GM23248 (cell line): ENCODE data around the gene KRTDAP. TPM values are rescaled to one million over a fixed set of nuclear protein-coding genes. Genes with fewer than 3 reads are reported as not detected.

ENCODE experiments used
- DNase-seq: peaks from one replicate; pipeline ENCODE4 v3.0.0-alpha.2; 2015
- H2AFZ ChIP-seq: fragments of 200-600 bp; sonication (generic); 2 replicates; pipeline ENCODE4 v1.6.1; 2016; ENCODE audit warnings: antibody characterized with exemption
- H3F3A ChIP-seq: fragments of 200-600 bp; sonication (generic); 2 replicates; pipeline ENCODE4 v1.6.1; 2016; ENCODE audit warnings: mild to moderate bottlenecking, antibody characterized with exemption, mixed run types; ENCODE audit not compliant: insufficient read depth
- H3K27ac ChIP-seq: fragments of 200-600 bp; sonication (generic); 2 replicates; pipeline ENCODE4 v1.5.1; 2016; ENCODE audit warnings: mild to moderate bottlenecking
- H3K27me3 ChIP-seq: fragments of 200-600 bp; sonication (generic); replicated peaks from 2 replicates; pipeline ENCODE4 v1.6.1; 2016; ENCODE audit warnings: mild to moderate bottlenecking; ENCODE audit not compliant: insufficient read depth
- H3K36me3 ChIP-seq: fragments of 200-600 bp; sonication (generic); 2 replicates; pipeline ENCODE4 v1.6.1; 2016; ENCODE audit warnings: low read depth, mild to moderate bottlenecking
- H3K4me1 ChIP-seq: fragments of 200-600 bp; sonication (generic); 2 replicates; pipeline ENCODE4 v1.6.1; 2016; ENCODE audit warnings: mild to moderate bottlenecking; ENCODE audit not compliant: insufficient read depth
- H3K4me2 ChIP-seq: fragments of 200-600 bp; sonication (generic); one replicate; pipeline ENCODE4 v1.6.1; 2016; ENCODE audit warnings: mild to moderate bottlenecking; ENCODE audit not compliant: unreplicated experiment
- H3K4me3 ChIP-seq: fragments of 200-600 bp; sonication (generic); 2 replicates; pipeline ENCODE4 v1.5.1; 2016; ENCODE audit warnings: mild to moderate bottlenecking
- H3K79me2 ChIP-seq: fragments of 200-600 bp; sonication (generic); 2 replicates; pipeline ENCODE4 v1.6.1; 2016; ENCODE audit warnings: mild to moderate bottlenecking; ENCODE audit not compliant: insufficient read depth
- H3K9ac ChIP-seq: fragments of 200-600 bp; sonication (generic); 2 replicates; pipeline ENCODE4 v1.6.1; 2016; ENCODE audit warnings: mild to moderate bottlenecking
- H3K9me2 ChIP-seq: fragments of 200-600 bp; sonication (generic); 2 replicates; pipeline ENCODE4 v1.6.1; 2016; ENCODE audit warnings: mixed run types, mild to moderate bottlenecking, moderate library complexity; ENCODE audit not compliant: insufficient read depth
- H3K9me3 ChIP-seq: fragments of 200-600 bp; sonication (generic); one replicate; pipeline ENCODE4 v1.6.1; 2017; ENCODE audit warnings: low read depth
- H4K20me1 ChIP-seq: fragments of 200-600 bp; sonication (generic); 2 replicates; pipeline ENCODE4 v1.6.0; 2016; ENCODE audit not compliant: insufficient read depth
- EZH2 ChIP-seq: fragments of 200-600 bp; sonication (generic); IDR thresholded peaks from 2 replicates; pipeline ENCODE4 v1.6.1; 2018; ENCODE audit warnings: antibody characterized with exemption, mild to moderate bottlenecking; ENCODE audit not compliant: insufficient read depth, poor library complexity, severe bottlenecking
- EZH2phosphoT487 ChIP-seq: fragments of 200-600 bp; sonication (generic); IDR thresholded peaks from 2 replicates; pipeline ENCODE4 v1.6.1; 2018; ENCODE audit warnings: antibody characterized with exemption, moderate library complexity, mild to moderate bottlenecking, low read depth; ENCODE audit not compliant: insufficient read depth
- WGBS, 2 experiments: methylation state at CpG; one replicate each; pipeline ENCODE4 v1.1.6; 2015 to 2017; ENCODE audit warnings: low lambda C conversion rate in 2 of 2, low coverage in 1 of 2; ENCODE audit errors: missing lambda C conversion rate in 2 of 2; 5-methylcytosine and 5-hydroxymethylcytosine counted together
- in situ Hi-C: fragments of 300-500 bp; cut with MboI; formaldehyde crosslinking; loops from 2 replicates; pipeline ENCODE4 v1.15.0; 2020
- polyA plus RNA-seq: library from polyadenylated mRNA; unstranded; fragments of >200 nt; fragmentation: Nextera tagmentation; extraction: Ambion mirVana; gene quantifications from 2 replicates; pipeline ENCODE4 v1.2.1, GENCODE V29; 2016
- total RNA-seq: library from RNA; depleted of rRNA; stranded (reverse); fragments of >200 nt; shearing (Covaris generic); gene quantifications from 2 replicates; pipeline ENCODE4 v1.2.3, GENCODE V29; 2014

The KRTDAP gene
- total and polyA plus RNA-seq, 2 experiments from 2014 or later, result not detected

- Histone ChIP-seq H3K79me2 (no peaks in the 10 kb centered on the region), H3K9me3 (no peaks in the 10 kb centered on the region), H3K9ac (no peak overlapping the region), H3K27me3 (no peaks in the 10 kb centered on the region), H3K27ac (no peak overlapping the region), H3K4me3 (no peak overlapping the region), H3K9me2 (no peaks in the 10 kb centered on the region), H3K4me2 (no peak overlapping the region), H4K20me1 (no peaks in the 10 kb centered on the region), H3K4me1 (peaks cover 18% of the 10 kb centered on the region), H3F3A (peaks cover 12% of the 10 kb centered on the region; the same call in 1 of the 2 replicates), H3K36me3 (no peaks in the 10 kb centered on the region), H2AFZ (no peak overlapping the region)
- WGBS, 2 experiments, result 75 to 76% methylated on average over 16 of the region's 16 CpGs
- in situ Hi-C loops, result no loop called here
- TF ChIP-seq EZH2phosphoT487 (no peak), EZH2 (no peak)
- no peak for DNase-seq
These were observed 31.0 kb upstream of the KRTDAP start for GRCh38 chr19:35521124-35521743.

DNA sequence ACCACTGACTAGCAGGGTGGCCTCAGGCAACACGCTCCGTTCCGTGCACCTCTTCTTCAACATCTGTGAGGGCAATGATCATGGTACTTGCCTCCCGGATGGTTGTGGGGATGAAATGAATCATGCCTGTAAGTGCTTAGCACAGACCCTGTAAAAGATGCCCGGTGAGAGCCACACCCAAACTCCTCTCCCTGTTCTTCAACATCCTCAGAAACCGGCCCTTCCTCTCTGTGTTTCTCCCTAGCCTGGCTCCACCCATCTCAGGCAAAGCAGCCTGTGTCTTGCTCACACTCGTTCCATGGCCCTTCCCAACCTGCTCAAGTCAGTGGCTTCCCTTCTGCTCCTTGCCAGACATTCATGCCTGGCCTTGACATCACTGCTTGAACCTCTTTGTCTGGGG lies 29.0 kb upstream of the KRTDAP start:
- no peaks in the 10 kb centered on the region for H4K20me1 ChIP-seq
- peak overlapping the region; percentile 61 for H2AFZ ChIP-seq
- H3K4me2 ChIP-seq, result peak overlapping the region; percentile 13
- peak overlapping the region; percentile 88 for H3K27ac ChIP-seq
- in situ Hi-C loops, result no loop called here
- peaks cover 12% of the 10 kb centered on the region; the same call in 1 of the 2 replicates for H3F3A ChIP-seq
- H3K9ac ChIP-seq, result peak overlapping the region; percentile 65; the same call in 1 of the 2 replicates
- H3K9me3 ChIP-seq, result no peaks in the 10 kb centered on the region
- no peak for TF ChIP-seq EZH2phosphoT487
- no peak for TF ChIP-seq EZH2
- 11 to 13% methylated on average over 7 of the region's 7 CpGs for WGBS, 2 experiments
- H3K4me3 ChIP-seq, result no peak overlapping the region
- no peaks in the 10 kb centered on the region for H3K79me2 ChIP-seq
- peaks cover 21% of the 10 kb centered on the region for H3K4me1 ChIP-seq
- no peaks in the 10 kb centered on the region for H3K36me3 ChIP-seq
- DNase-seq, result peak; percentile 78
- H3K27me3 ChIP-seq, result no peaks in the 10 kb centered on the region
- H3K9me2 ChIP-seq, result no peaks in the 10 kb centered on the region

- H3K4me2 ChIP-seq, result peak overlapping the region; percentile 50
- no peaks in the 10 kb centered on the region for H3K9me3 ChIP-seq
- peak; percentile 98 for DNase-seq
- peaks cover 12% of the 10 kb centered on the region; the same call in 1 of the 2 replicates for H3F3A ChIP-seq
- H4K20me1 ChIP-seq, result no peaks in the 10 kb centered on the region
- no peak for TF ChIP-seq EZH2phosphoT487
- TF ChIP-seq EZH2, result no peak
- peak overlapping the region; percentile 27; the same call in 1 of the 2 replicates for H2AFZ ChIP-seq
- in situ Hi-C loops, result no loop called here
- no peaks in the 10 kb centered on the region for H3K27me3 ChIP-seq
- H3K4me1 ChIP-seq, result peaks cover 26% of the 10 kb centered on the region
- H3K36me3 ChIP-seq, result no peaks in the 10 kb centered on the region
- H3K4me3 ChIP-seq, result peak overlapping the region; percentile 21
- no peaks in the 10 kb centered on the region for H3K9me2 ChIP-seq
- peak overlapping the region; percentile 65 for H3K9ac ChIP-seq
- H3K79me2 ChIP-seq, result no peaks in the 10 kb centered on the region
- WGBS, 2 experiments, result 3 to 4% methylated on average over 6 of the region's 6 CpGs
- peak overlapping the region; percentile 88 for H3K27ac ChIP-seq
These were observed 28.0 kb upstream of the KRTDAP start for GRCh38 chr19:35518313-35518712.

- no peak overlapping the region for H3K27ac ChIP-seq
- no peak for DNase-seq
- no peak overlapping the region for H3K4me3 ChIP-seq
- TF ChIP-seq EZH2 (no peak), EZH2phosphoT487 (no peak)
- no peaks in the 10 kb centered on the region for H3K9me2 ChIP-seq
- H3K4me1 ChIP-seq, result peaks cover 26% of the 10 kb centered on the region
- H4K20me1 ChIP-seq, result no peaks in the 10 kb centered on the region
- H3K9me3 ChIP-seq, result no peaks in the 10 kb centered on the region
- H3K27me3 ChIP-seq, result no peaks in the 10 kb centered on the region
- no peaks in the 10 kb centered on the region for H3K36me3 ChIP-seq
- in situ Hi-C loops, result no loop called here
- H3K79me2 ChIP-seq, result no peaks in the 10 kb centered on the region
- 95 to 98% methylated on average over 2 of the region's 2 CpGs for WGBS, 2 experiments
- H3F3A ChIP-seq, result peaks cover 12% of the 10 kb centered on the region; the same call in 1 of the 2 replicates
- no peak overlapping the region for H3K9ac ChIP-seq
- no peak overlapping the region for H3K4me2 ChIP-seq
- H2AFZ ChIP-seq, result no peak overlapping the region
These were observed 27.1 kb upstream of the KRTDAP start for GRCh38 chr19:35517342-35517741.
